ENCODE results near the gene FFAR3. TPM values are rescaled to one million over a fixed set of nuclear protein-coding genes. Genes with fewer than 3 reads are reported as not detected.

FFAR3 gene
- total RNA-seq, 3 donors from 2014 or later, result 0.16 to 0.33 TPM; not detected in 1

DNA sequence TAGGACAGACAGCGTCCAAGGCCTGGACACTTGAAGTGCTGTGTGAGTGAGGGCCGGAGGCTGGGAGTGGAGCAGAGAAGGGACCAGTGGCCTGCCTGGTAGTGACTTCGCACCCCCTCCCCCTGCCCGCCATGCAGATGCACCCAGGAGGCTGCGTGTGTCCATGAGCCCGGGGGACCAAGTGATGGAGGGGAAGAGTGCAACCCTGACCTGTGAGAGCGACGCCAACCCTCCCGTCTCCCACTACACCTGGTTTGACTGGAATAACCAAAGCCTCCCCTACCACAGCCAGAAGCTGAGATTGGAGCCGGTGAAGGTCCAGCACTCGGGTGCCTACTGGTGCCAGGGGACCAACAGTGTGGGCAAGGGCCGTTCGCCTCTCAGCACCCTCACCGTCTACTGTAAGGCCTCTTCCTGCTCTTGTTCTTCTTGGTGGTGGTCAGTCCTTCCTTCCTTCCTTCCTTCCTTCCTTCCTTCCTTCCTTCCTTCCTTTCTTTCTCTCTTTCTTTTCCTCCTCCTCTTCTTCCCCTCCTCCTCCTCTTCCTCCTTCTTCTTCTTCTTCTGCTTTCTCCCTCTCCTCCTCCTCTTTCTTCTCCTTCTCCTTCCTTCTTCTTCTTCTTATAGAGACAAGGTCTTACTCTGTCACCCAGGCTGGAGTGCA is 16.6 kb upstream of the FFAR3 start:
- Histone ChIP-seq H3K9me3 (no peaks in the 10 kb centered on the region), H3K27me3 (no peaks in the 10 kb centered on the region), H3K27ac (no peak overlapping the region), H3K36me3 (no peaks in the 10 kb centered on the region), H3K4me1 (no peaks in the 10 kb centered on the region), H3K4me3 (no peak overlapping the region)
- DNase-seq (ENCODE audit: low spot score in 2 of 2), result no peak
- TF ChIP-seq, protein P1, sequence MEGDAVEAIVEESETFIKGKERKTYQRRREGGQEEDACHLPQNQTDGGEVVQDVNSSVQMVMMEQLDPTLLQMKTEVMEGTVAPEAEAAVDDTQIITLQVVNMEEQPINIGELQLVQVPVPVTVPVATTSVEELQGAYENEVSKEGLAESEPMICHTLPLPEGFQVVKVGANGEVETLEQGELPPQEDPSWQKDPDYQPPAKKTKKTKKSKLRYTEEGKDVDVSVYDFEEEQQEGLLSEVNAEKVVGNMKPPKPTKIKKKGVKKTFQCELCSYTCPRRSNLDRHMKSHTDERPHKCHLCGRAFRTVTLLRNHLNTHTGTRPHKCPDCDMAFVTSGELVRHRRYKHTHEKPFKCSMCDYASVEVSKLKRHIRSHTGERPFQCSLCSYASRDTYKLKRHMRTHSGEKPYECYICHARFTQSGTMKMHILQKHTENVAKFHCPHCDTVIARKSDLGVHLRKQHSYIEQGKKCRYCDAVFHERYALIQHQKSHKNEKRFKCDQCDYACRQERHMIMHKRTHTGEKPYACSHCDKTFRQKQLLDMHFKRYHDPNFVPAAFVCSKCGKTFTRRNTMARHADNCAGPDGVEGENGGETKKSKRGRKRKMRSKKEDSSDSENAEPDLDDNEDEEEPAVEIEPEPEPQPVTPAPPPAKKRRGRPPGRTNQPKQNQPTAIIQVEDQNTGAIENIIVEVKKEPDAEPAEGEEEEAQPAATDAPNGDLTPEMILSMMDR (IDR thresholded peaks at IDR 0.05), result no peak
- no peak for TF ChIP-seq POLR2AphosphoS5 (IDR thresholded peaks at IDR 0.05)
- intact Hi-C loops (cut with DNase I; ENCODE audit: low total_unique reads), result no loop called here

GRCh38 chr19:35342430-35342829 is 15.8 kb upstream of the FFAR3 start:
- H3K27me3 ChIP-seq, result no peaks in the 10 kb centered on the region
- no peak overlapping the region for H3K27ac ChIP-seq
- TF ChIP-seq, protein P1 (IDR thresholded peaks at IDR 0.05), result no peak
- no peak for TF ChIP-seq POLR2AphosphoS5 (IDR thresholded peaks at IDR 0.05)
- no peak for TF ChIP-seq POLR2A (IDR thresholded peaks at IDR 0.05)
- DNase-seq (ENCODE audit: low spot score in 2 of 2), result no peak
- no peaks in the 10 kb centered on the region for H3K9me3 ChIP-seq
- no peak overlapping the region for H3K4me3 ChIP-seq
- no peaks in the 10 kb centered on the region for H3K4me1 ChIP-seq
- H3K36me3 ChIP-seq, result no peaks in the 10 kb centered on the region
- intact Hi-C loops (cut with DNase I; ENCODE audit: low total_unique reads), result no loop called here

DNA sequence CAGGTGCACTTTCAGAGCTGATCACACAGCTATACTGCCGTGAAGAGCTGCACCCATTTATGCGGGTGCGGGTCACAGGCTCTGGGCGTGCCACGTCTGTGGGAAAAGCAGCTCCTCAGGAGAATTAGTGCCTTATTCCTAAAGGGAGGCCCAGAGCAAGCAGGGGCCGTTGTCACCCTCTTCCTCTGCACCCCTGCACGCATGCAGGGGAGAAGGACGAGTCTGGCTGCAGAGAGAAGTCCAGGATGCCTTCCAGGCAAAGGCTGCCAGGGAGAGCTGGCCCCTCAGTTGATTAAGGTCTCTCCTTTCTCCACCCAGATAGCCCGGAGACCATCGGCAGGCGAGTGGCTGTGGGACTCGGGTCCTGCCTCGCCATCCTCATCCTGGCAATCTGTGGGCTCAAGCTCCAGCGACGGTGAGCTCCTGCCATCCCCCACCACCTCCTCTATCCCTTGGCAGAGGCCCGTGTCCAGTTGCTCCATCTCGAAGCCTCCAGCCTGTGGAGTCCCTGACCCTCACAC is 13.7 kb upstream of the FFAR3 start:
- TF ChIP-seq POLR2A (IDR thresholded peaks at IDR 0.05), result no peak
- TF ChIP-seq POLR2AphosphoS5 (IDR thresholded peaks at IDR 0.05), result no peak
- TF ChIP-seq, protein P1 (IDR thresholded peaks at IDR 0.05), result no peak
- no peak overlapping the region for H3K4me3 ChIP-seq
- H3K4me1 ChIP-seq, result no peaks in the 10 kb centered on the region
- no peaks in the 10 kb centered on the region for H3K9me3 ChIP-seq
- H3K27me3 ChIP-seq, result no peaks in the 10 kb centered on the region
- no peak overlapping the region for H3K27ac ChIP-seq
- no peaks in the 10 kb centered on the region for H3K36me3 ChIP-seq
- intact Hi-C loops (cut with DNase I; ENCODE audit: low total_unique reads), result no loop called here
- peak in 1 of 2 donors; percentile 24 for DNase-seq (ENCODE audit: low spot score in 2 of 2)

DNA sequence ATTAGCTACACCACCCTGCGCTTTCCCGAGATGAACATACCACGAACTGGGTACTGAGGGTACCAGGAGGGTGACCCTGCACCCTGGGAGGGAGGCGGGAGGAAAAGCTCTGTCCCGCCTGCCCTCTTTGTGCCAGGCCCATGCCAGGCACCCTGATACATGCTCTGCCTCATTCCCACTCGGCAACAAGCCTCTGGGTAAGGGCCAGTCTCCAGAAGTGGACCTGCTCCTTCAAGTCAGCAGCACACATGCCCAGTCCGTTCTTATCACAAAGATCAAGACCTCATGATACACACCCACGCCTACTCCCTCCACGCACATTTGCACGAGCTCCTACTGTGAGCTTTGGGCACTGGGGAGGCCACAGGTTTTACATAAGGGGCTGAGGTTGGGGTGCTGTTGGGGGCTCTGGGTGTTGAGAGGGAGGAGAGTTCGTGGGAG is 12.6 kb upstream of the FFAR3 start:
- DNase-seq (ENCODE audit: low spot score in 2 of 2), result peak in 1 of 2 donors; percentile 20
- no peak overlapping the region for H3K27ac ChIP-seq
- intact Hi-C loops (cut with DNase I; ENCODE audit: low total_unique reads), result no loop called here
- TF ChIP-seq POLR2A (IDR thresholded peaks at IDR 0.05) (no peak), POLR2AphosphoS5 (IDR thresholded peaks at IDR 0.05) (no peak)
- TF ChIP-seq, protein P1 (IDR thresholded peaks at IDR 0.05), result no peak
- no peaks in the 10 kb centered on the region for H3K27me3 ChIP-seq
- no peaks in the 10 kb centered on the region for H3K4me1 ChIP-seq
- H3K9me3 ChIP-seq, result no peaks in the 10 kb centered on the region
- no peak overlapping the region for H3K4me3 ChIP-seq
- H3K36me3 ChIP-seq, result no peaks in the 10 kb centered on the region

DNA sequence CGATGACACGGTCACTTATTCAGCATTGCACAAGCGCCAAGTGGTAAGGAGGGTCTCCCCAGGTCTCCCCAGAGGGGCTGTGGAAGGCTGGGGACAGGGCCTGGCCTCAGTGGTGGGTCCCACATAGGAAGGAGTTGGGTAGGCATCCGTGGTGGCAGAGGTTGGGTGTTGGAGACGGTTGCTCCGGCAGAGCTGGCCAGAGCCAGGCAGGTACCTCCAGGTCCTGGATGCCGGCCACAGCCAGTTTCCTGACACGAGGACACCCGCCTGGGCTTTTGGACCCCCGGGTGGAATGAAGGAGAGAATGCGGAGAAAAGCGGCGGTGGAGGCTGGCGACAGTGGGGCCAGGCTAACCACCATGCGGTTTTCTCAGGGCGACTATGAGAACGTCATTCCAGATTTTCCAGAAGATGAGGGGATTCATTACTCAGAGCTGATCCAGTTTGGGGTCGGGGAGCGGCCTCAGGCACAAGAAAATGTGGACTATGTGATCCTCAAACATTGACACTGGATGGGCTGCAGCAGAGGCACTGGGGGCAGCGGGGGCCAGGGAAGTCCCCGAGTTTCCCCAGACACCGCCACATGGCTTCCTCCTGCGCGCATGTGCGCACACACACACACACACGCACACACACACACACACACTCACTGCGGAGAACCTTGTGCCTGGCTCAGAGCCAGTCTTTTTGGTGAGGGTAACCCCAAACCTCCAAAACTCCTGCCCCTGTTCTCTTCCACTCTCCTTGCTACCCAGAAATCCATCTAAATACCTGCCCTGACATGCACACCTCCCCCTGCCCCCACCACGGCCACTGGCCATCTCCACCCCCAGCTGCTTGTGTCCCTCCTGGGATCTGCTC is 11.8 kb upstream of the FFAR3 start:
- no peaks in the 10 kb centered on the region for H3K36me3 ChIP-seq
- TF ChIP-seq POLR2AphosphoS5 (IDR thresholded peaks at IDR 0.05), result no peak
- TF ChIP-seq, protein P1 (IDR thresholded peaks at IDR 0.05), result no peak
- TF ChIP-seq POLR2A (IDR thresholded peaks at IDR 0.05), result no peak
- intact Hi-C loops (cut with DNase I; ENCODE audit: low total_unique reads), result no loop called here
- no peaks in the 10 kb centered on the region for H3K27me3 ChIP-seq
- H3K4me3 ChIP-seq, result no peak overlapping the region
- no peak overlapping the region for H3K27ac ChIP-seq
- peak in 1 of 2 donors; percentile 51 for DNase-seq (ENCODE audit: low spot score in 2 of 2)
- H3K9me3 ChIP-seq, result no peaks in the 10 kb centered on the region
- no peaks in the 10 kb centered on the region for H3K4me1 ChIP-seq
